Measurements from ENCODE around the gene OVOL2.

OVOL2 gene

GRCh38 chr20:18014411-18014810, 43.3 kb downstream of the OVOL2 start:
- no peak overlapping the region for H3K27ac ChIP-seq
- H3K4me1 ChIP-seq = no peaks in the 10 kb centered on the region
- no peak overlapping the region for H3K9ac ChIP-seq
- H3K36me3 ChIP-seq = no peaks in the 10 kb centered on the region
- H3K4me3 ChIP-seq = no peak overlapping the region
- no peaks in the 10 kb centered on the region for H3K9me3 ChIP-seq
- no peaks in the 10 kb centered on the region for H3K27me3 ChIP-seq
- H4K20me1 ChIP-seq = no peaks in the 10 kb centered on the region
- no peak overlapping the region for H3K4me2 ChIP-seq
- no peak for TF ChIP-seq Cebpa-rat (IDR thresholded peaks at IDR 0.05)

GRCh38 chr20:18012901-18013300, 44.8 kb downstream of the OVOL2 start:
- Histone ChIP-seq H3K9me3 (no peaks in the 10 kb centered on the region), H3K9ac (no peak overlapping the region), H3K4me3 (no peak overlapping the region), H3K4me2 (no peak overlapping the region), H3K4me1 (no peaks in the 10 kb centered on the region), H4K20me1 (no peaks in the 10 kb centered on the region), H3K27me3 (no peaks in the 10 kb centered on the region), H3K27ac (no peak overlapping the region), H3K36me3 (no peaks in the 10 kb centered on the region)
- no peak for TF ChIP-seq Cebpa-rat (IDR thresholded peaks at IDR 0.05)

- no peaks in the 10 kb centered on the region for H4K20me1 ChIP-seq
- no peaks in the 10 kb centered on the region for H3K4me1 ChIP-seq
- no peak overlapping the region for H3K9ac ChIP-seq
- H3K27me3 ChIP-seq = no peaks in the 10 kb centered on the region
- no peak overlapping the region for H3K27ac ChIP-seq
- H3K4me3 ChIP-seq = no peak overlapping the region
- no peaks in the 10 kb centered on the region for H3K36me3 ChIP-seq
- no peak for TF ChIP-seq Cebpa-rat (IDR thresholded peaks at IDR 0.05)
- H3K4me2 ChIP-seq = no peak overlapping the region
- no peaks in the 10 kb centered on the region for H3K9me3 ChIP-seq
These were observed 45.6 kb downstream of the OVOL2 start for GRCh38 chr20:18011951-18012645.

GRCh38 chr20:18011482-18011881, 46.2 kb downstream of the OVOL2 start:
- Histone ChIP-seq H4K20me1 (no peaks in the 10 kb centered on the region), H3K27ac (no peak overlapping the region), H3K4me2 (no peak overlapping the region), H3K9me3 (no peaks in the 10 kb centered on the region), H3K4me1 (no peaks in the 10 kb centered on the region), H3K9ac (no peak overlapping the region), H3K27me3 (no peaks in the 10 kb centered on the region), H3K36me3 (no peaks in the 10 kb centered on the region), H3K4me3 (no peak overlapping the region)
- TF ChIP-seq Cebpa-rat (IDR thresholded peaks at IDR 0.05) = no peak

GRCh38 chr20:18009116-18009515, 48.6 kb downstream of the OVOL2 start:
- Histone ChIP-seq H3K4me3 (no peak overlapping the region), H3K36me3 (no peaks in the 10 kb centered on the region), H4K20me1 (no peaks in the 10 kb centered on the region), H3K4me2 (no peak overlapping the region), H3K27me3 (no peaks in the 10 kb centered on the region), H3K9me3 (no peaks in the 10 kb centered on the region), H3K9ac (no peak overlapping the region), H3K27ac (no peak overlapping the region), H3K4me1 (no peaks in the 10 kb centered on the region)
- no peak for TF ChIP-seq Cebpa-rat (IDR thresholded peaks at IDR 0.05)

- no peak overlapping the region for H3K4me3 ChIP-seq
- no peaks in the 10 kb centered on the region for H4K20me1 ChIP-seq
- no peaks in the 10 kb centered on the region for H3K36me3 ChIP-seq
- H3K4me2 ChIP-seq = no peak overlapping the region
- H3K9me3 ChIP-seq = no peaks in the 10 kb centered on the region
- no peak overlapping the region for H3K27ac ChIP-seq
- no peaks in the 10 kb centered on the region for H3K27me3 ChIP-seq
- no peak for TF ChIP-seq Cebpa-rat (IDR thresholded peaks at IDR 0.05)
- no peak overlapping the region for H3K9ac ChIP-seq
- H3K4me1 ChIP-seq = no peaks in the 10 kb centered on the region; the same call in 1 of the 2 replicates
These were observed 50.0 kb downstream of the OVOL2 start for GRCh38 chr20:18007534-18008292.

- Histone ChIP-seq H3K4me2 (no peak overlapping the region), H3K27me3 (no peaks in the 10 kb centered on the region), H3K36me3 (no peaks in the 10 kb centered on the region), H4K20me1 (no peaks in the 10 kb centered on the region), H3K9ac (no peak overlapping the region), H3K4me1 (no peaks in the 10 kb centered on the region; the same call in 1 of the 2 replicates), H3K9me3 (no peaks in the 10 kb centered on the region), H3K4me3 (no peak overlapping the region), H3K27ac (no peak overlapping the region)
- no peak for TF ChIP-seq Cebpa-rat (IDR thresholded peaks at IDR 0.05)
These were observed 51.0 kb downstream of the OVOL2 start for GRCh38 chr20:18006684-18007083.

GRCh38 chr20:18005990-18006364, 51.7 kb downstream of the OVOL2 start:
- H3K4me2 ChIP-seq = no peak overlapping the region
- H3K4me3 ChIP-seq = no peak overlapping the region
- no peak overlapping the region for H3K27ac ChIP-seq

GRCh38 chr20:18005170-18005989, 52.3 kb downstream of the OVOL2 start:
- no peak overlapping the region for H3K9ac ChIP-seq

More at GRCh38 chr20:18005990-18006364, 51.7 kb downstream of the OVOL2 start:
- no peaks in the 10 kb centered on the region for H4K20me1 ChIP-seq
- no peak overlapping the region for H3K9ac ChIP-seq
- H3K36me3 ChIP-seq = no peaks in the 10 kb centered on the region
- no peak for TF ChIP-seq Cebpa-rat (IDR thresholded peaks at IDR 0.05)
- no peaks in the 10 kb centered on the region; the same call in 1 of the 2 replicates for H3K4me1 ChIP-seq
- no peaks in the 10 kb centered on the region for H3K27me3 ChIP-seq
- no peaks in the 10 kb centered on the region for H3K9me3 ChIP-seq

More at GRCh38 chr20:18005170-18005989, 52.3 kb downstream of the OVOL2 start:
- Histone ChIP-seq H3K4me2 (no peak overlapping the region), H3K27me3 (no peaks in the 10 kb centered on the region), H3K36me3 (no peaks in the 10 kb centered on the region), H3K9me3 (no peaks in the 10 kb centered on the region), H4K20me1 (no peaks in the 10 kb centered on the region), H3K4me3 (no peak overlapping the region), H3K4me1 (no peaks in the 10 kb centered on the region; the same call in 1 of the 2 replicates), H3K27ac (no peak overlapping the region)
- no peak for TF ChIP-seq Cebpa-rat (IDR thresholded peaks at IDR 0.05)
